ENCODE data around the gene ADGRB3. TPM values are rescaled to one million over a fixed set of nuclear protein-coding genes. Genes with fewer than 3 reads are reported as not detected.
"Not testable (repeated sequence)": the region's sequence is repeated elsewhere in the genome, so short reads cannot be mapped to it uniquely, and the experiment has no call there.

The ADGRB3 gene
- total and polyA plus RNA-seq, 2 experiments from 2014 or later, result not detected

DNA sequence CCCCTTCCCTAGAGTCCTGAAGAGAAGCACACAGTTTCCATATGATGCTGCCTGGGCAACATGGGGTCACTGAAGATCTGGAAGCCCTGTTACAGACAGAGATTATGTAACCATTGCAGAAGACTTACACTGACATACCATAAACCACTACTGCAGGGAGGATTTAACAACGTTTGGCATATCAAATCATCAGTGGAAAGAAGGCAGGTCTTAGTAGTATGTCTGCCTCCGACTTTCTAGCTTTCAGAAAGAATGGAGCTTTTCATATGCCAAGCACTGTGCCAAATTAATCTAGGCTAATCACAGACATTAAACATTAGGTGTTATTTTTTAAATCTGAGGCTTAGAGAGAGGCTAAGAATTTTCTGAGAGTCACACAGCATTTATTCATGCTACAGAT, 144.3 kb downstream of the ADGRB3 start:
- Histone ChIP-seq H3K9ac (no peak overlapping the region), H3K79me2 (ENCODE audit: insufficient read depth) (no peaks in the 10 kb centered on the region), H3K9me3 (ENCODE audit: low read depth) (no peaks in the 10 kb centered on the region), H3K27ac (no peak overlapping the region), H3K4me2 (ENCODE audit: unreplicated experiment) (no peak overlapping the region), H3K4me1 (ENCODE audit: insufficient read depth) (no peaks in the 10 kb centered on the region), H3K4me3 (no peak overlapping the region), H3K9me2 (ENCODE audit: insufficient read depth) (no peaks in the 10 kb centered on the region), H2AFZ (no peak overlapping the region), H3F3A (ENCODE audit: insufficient read depth) (no peaks in the 10 kb centered on the region), H3K27me3 (replicated peaks; ENCODE audit: insufficient read depth) (no peaks in the 10 kb centered on the region), H4K20me1 (ENCODE audit: insufficient read depth) (no peaks in the 10 kb centered on the region), H3K36me3 (ENCODE audit: low read depth) (no peaks in the 10 kb centered on the region)
- WGBS, 2 experiments (ENCODE audit: low coverage in 1 of 2, low lambda C conversion rate in 2 of 2, missing lambda C conversion rate in 2 of 2), result 19 to 31% methylated on average over 2 of the region's 2 CpGs
- in situ Hi-C loops (cut with MboI), result no loop called here
- no peak for TF ChIP-seq EZH2 (IDR thresholded peaks at IDR 0.05; ENCODE audit: insufficient read depth, poor library complexity, severe bottlenecking)
- TF ChIP-seq EZH2phosphoT487 (IDR thresholded peaks at IDR 0.05; ENCODE audit: insufficient read depth, low read depth), result no peak
- no peak for DNase-seq

DNA sequence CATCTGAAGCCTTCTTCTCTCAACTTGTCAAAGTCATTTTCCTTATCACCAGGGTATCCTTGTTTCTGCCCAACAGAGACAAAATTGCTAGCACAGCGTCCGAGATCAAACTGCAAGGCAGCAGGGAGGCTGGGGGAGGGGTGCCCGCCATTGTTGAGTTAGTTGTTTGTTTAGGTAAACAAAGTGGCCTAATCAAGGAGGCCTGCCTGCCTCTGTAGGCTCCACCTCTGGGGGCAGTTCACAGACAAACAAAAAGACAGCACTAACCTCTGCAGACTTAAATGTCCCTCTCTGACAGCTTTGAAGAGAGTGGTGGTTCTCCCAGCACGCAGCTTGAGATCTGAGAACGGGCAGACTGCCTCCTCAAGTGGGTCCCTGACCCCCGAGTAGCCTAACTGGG, 155.0 kb downstream of the ADGRB3 start:
- in situ Hi-C loops (cut with MboI); H3K9me2 ChIP-seq (ENCODE audit: insufficient read depth); H3K4me1 ChIP-seq (ENCODE audit: insufficient read depth); H3K27me3 ChIP-seq (replicated peaks; ENCODE audit: insufficient read depth); H2AFZ ChIP-seq; H4K20me1 ChIP-seq (ENCODE audit: insufficient read depth); DNase-seq; H3K4me3 ChIP-seq; H3K27ac ChIP-seq; H3K9me3 ChIP-seq (ENCODE audit: low read depth); H3K4me2 ChIP-seq (ENCODE audit: unreplicated experiment); H3K9ac ChIP-seq; H3K36me3 ChIP-seq (ENCODE audit: low read depth); H3K79me2 ChIP-seq (ENCODE audit: insufficient read depth); H3F3A ChIP-seq (ENCODE audit: insufficient read depth): not testable (repeated sequence)
- 29 to 46% methylated on average over 6 of the region's 6 CpGs for WGBS, 2 experiments (ENCODE audit: low coverage in 1 of 2, low lambda C conversion rate in 2 of 2, missing lambda C conversion rate in 2 of 2)

DNA sequence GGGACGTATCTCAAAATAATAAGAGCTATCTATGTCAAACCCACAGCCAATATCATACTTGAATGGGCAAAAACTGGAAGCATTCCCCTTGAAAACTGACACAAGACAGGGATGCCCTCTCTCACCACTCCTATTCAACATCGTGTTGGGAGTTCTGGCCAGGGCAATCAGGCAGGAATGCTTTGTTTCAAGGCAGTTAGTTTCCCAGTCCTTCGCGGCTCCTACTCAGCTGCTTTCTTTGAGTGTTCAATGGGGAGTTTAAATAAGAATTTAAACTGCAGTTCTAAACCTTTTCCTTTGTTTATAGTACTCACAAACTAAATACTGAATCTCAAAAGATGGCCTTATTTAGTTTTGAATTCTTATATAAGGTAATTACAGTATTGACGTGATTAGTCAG, 179.9 kb downstream of the ADGRB3 start:
- WGBS, 2 experiments (ENCODE audit: low coverage in 1 of 2, low lambda C conversion rate in 2 of 2, missing lambda C conversion rate in 2 of 2), result 56 to 58% methylated on average over 5 of the region's 5 CpGs
- in situ Hi-C loops (cut with MboI); H4K20me1 ChIP-seq (ENCODE audit: insufficient read depth); H3K27me3 ChIP-seq (replicated peaks; ENCODE audit: insufficient read depth); H3F3A ChIP-seq (ENCODE audit: insufficient read depth); H3K4me3 ChIP-seq; H3K4me2 ChIP-seq (ENCODE audit: unreplicated experiment); H3K4me1 ChIP-seq (ENCODE audit: insufficient read depth); H3K36me3 ChIP-seq (ENCODE audit: low read depth); H3K79me2 ChIP-seq (ENCODE audit: insufficient read depth); H2AFZ ChIP-seq; DNase-seq; H3K27ac ChIP-seq; H3K9me3 ChIP-seq (ENCODE audit: low read depth); H3K9me2 ChIP-seq (ENCODE audit: insufficient read depth); H3K9ac ChIP-seq: not testable (repeated sequence)

DNA sequence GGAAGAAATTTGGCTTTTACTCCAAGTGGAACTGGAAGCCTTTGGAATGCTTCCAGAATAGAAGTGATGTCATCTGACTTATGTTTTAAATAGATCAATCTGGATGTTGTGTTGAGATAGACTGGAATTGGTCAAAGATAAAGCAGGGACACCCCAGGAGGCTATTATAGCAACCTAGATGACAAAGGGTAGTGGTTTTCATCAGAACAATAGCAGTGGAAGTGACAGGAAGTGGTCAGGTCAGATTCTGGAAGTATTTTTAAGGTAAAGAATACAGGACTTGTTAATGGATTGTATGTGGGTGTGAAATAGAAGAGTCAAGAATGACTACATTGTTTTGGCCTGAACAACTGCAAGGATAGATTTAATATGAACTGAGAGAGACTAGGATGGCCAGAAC, 191.4 kb downstream of the ADGRB3 start:
- DNase-seq, result no peak
- H2AFZ ChIP-seq, result no peak overlapping the region
- in situ Hi-C loops (cut with MboI), result no loop called here
- no peak overlapping the region for H3K4me2 ChIP-seq (ENCODE audit: unreplicated experiment)
- H3K79me2 ChIP-seq (ENCODE audit: insufficient read depth), result no peaks in the 10 kb centered on the region
- no peak for TF ChIP-seq EZH2phosphoT487 (IDR thresholded peaks at IDR 0.05; ENCODE audit: insufficient read depth, low read depth)
- TF ChIP-seq EZH2 (IDR thresholded peaks at IDR 0.05; ENCODE audit: insufficient read depth, poor library complexity, severe bottlenecking), result no peak
- no peak overlapping the region for H3K4me3 ChIP-seq
- no peaks in the 10 kb centered on the region for H3K36me3 ChIP-seq (ENCODE audit: low read depth)
- H3K9ac ChIP-seq, result no peak overlapping the region
- no peaks in the 10 kb centered on the region for H3F3A ChIP-seq (ENCODE audit: insufficient read depth)
- H4K20me1 ChIP-seq (ENCODE audit: insufficient read depth), result no peaks in the 10 kb centered on the region
- H3K27ac ChIP-seq, result no peak overlapping the region
- no peaks in the 10 kb centered on the region for H3K9me2 ChIP-seq (ENCODE audit: insufficient read depth)
- H3K27me3 ChIP-seq (replicated peaks; ENCODE audit: insufficient read depth), result no peaks in the 10 kb centered on the region
- H3K9me3 ChIP-seq (ENCODE audit: low read depth), result no peaks in the 10 kb centered on the region
- H3K4me1 ChIP-seq (ENCODE audit: insufficient read depth), result no peaks in the 10 kb centered on the region

DNA sequence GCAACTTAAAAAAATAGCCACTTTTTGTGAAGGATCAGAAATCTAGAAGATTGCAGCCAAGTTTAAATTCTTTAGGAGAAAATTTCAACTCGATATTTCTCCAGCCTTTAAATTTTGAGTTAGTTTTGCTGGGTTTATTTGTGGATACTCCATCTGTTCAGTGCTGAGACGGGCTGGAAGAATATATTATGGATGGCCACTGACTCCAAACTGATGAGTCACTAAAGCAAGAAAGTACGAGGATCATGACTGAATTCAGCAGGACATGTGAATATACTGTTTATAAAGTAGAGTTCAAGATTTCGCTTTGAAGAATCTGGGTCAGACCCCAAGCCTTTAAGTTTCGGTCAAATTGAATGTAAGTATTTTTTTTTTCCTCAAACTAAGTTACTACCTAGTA, 199.5 kb downstream of the ADGRB3 start:
- DNase-seq, result peak; percentile 2
- in situ Hi-C loops (cut with MboI), result no loop called here
- no peaks in the 10 kb centered on the region for H3K9me3 ChIP-seq (ENCODE audit: low read depth)
- no peaks in the 10 kb centered on the region for H3F3A ChIP-seq (ENCODE audit: insufficient read depth)
- H3K9ac ChIP-seq, result no peak overlapping the region
- no peaks in the 10 kb centered on the region for H3K9me2 ChIP-seq (ENCODE audit: insufficient read depth)
- H3K36me3 ChIP-seq (ENCODE audit: low read depth), result no peaks in the 10 kb centered on the region
- no peak overlapping the region for H3K4me3 ChIP-seq
- WGBS, 2 experiments (ENCODE audit: low coverage in 1 of 2, low lambda C conversion rate in 2 of 2, missing lambda C conversion rate in 2 of 2), result 20 to 27% methylated on average over 5 of the region's 5 CpGs
- no peak overlapping the region for H2AFZ ChIP-seq
- H3K4me2 ChIP-seq (ENCODE audit: unreplicated experiment), result no peak overlapping the region
- H3K27ac ChIP-seq, result no peak overlapping the region
- TF ChIP-seq EZH2phosphoT487 (IDR thresholded peaks at IDR 0.05; ENCODE audit: insufficient read depth, low read depth), result no peak
- H3K79me2 ChIP-seq (ENCODE audit: insufficient read depth), result no peaks in the 10 kb centered on the region
- H3K27me3 ChIP-seq (replicated peaks; ENCODE audit: insufficient read depth), result no peaks in the 10 kb centered on the region
- no peaks in the 10 kb centered on the region for H3K4me1 ChIP-seq (ENCODE audit: insufficient read depth)
- no peaks in the 10 kb centered on the region for H4K20me1 ChIP-seq (ENCODE audit: insufficient read depth)
